ENCODE results near the gene DYRK1B.
"Not testable (repeated sequence)": the region's sequence is repeated elsewhere in the genome, so short reads cannot be mapped to it uniquely, and the experiment has no call there.

GRCh38 chr19:39878866-39879265, 44.9 kb upstream of the DYRK1B start:
- not testable (repeated sequence) for TF ChIP-seq POLR2A, CTCF (IDR thresholded peaks at IDR 0.05)
